GM21526 (cell line): ENCODE results near the gene NDUFA12.

Experiments
- ATAC-seq: cut with Tn5 transposase; IDR thresholded peaks from one replicate; pipeline ENCODE4 v1.9.1; 2021; ENCODE audit warnings: moderate library complexity; ENCODE audit not compliant: unreplicated experiment, low FRiP score

Gene NDUFA12

DNA sequence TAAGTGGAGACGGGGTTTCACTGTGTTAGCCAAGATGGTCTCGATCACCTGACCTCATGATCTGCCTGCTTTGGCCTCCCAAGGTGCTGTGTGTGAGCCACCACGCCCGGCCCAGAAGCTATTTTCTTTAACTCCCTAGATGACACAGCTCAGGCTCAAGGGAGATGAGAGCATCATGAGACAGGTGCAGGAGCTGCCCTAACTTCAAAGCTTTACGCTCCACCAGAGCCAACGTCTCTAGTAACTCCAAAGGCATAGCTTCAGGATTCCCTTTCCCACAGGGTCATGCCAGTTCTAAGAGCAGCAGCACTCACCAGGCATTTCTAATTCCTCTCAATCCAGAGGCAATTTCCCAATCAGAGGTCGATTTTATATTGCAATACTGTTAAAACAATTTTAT is 21.0 kb downstream of the NDUFA12 start:
- ATAC-seq, result no peak

DNA sequence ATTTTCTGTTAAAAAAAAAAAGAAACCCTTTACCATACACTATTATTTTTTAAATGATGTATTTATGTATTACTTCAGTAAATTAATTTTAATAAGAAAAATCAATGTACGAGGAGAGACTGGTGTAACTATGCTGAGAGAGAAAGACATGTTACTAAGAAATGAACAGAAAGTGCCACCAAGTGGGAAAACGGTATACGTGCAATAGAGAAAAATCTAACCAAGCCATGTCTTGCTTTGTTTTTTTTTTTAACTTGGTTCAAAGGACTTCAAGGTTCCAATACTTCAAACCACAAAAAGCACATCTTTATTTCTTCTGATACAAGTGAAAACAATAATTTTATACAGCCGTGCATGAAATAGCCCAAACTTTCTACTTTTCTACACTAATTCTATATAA is 22.9 kb downstream of the NDUFA12 start:
- no peak for ATAC-seq

DNA sequence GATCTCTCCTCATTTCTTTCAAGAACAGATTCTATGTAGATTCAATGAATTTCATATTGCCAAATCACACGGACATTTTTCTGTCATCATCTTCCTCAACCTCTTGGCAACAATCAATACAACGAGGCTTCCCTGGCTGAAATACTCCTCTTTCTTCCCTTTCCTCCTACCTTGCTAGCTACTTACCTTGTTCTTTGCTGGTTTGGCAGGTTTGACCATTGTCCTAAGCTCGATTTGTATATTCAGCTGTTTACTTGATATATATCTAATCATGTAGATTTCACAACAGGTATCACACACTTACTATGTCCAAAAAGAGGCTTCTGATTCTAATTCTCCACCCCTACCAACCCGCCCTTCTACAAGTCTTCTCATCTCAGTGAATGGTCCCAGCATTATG is 23.6 kb downstream of the NDUFA12 start:
- ATAC-seq, result no peak

DNA sequence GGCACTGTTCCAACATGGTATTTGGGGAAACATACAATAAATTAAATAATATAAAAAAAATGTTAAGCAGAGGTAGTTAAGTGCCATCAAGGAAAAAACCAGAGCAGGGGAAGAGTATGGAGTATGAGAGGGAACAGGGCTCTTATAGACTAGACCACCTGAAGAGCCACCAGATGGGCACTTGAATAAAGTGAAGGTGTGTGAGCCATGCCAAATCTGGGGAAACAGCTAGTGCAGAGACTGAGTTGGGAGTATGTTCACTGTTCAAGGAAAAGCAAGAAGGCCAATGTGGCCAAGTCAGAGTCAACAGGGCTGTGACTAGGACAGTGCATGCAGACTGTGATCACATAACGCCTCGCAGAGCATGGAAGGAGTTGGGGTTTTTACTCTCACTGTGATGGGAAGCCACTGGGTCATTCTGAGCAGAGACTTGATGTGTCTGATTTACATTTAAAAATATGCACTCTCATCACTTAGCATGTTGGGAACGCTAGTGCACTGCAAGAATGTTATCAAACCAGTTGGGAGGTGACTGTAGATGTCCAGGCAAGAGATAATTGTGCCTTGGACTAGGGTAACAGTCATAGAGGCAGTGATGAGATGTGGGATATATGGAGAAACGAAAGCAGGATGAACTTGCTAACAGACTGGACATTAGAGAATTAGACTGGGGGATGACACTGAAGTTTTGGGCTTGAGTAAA is 25.6 kb downstream of the NDUFA12 start:
- ATAC-seq, result no peak

DNA sequence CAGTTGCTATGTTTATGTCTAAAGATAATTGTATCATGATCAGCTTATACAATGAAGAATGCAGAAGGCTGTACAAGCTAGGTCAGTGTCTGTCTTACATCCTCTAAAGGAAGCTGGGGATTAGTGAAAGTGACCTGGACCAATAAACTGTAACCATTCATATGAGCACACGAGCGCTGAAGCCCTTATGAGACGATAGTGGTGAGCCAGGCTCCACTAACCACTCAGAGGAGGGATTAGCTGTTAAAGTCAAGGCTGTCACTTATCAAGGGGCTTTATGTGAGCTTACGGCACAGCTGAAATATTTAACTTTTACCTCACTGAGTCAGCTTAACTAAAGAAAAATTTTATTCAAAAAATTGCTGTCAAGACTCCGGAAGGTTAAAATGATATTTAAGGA is 30.3 kb downstream of the NDUFA12 start:
- no peak for ATAC-seq

DNA sequence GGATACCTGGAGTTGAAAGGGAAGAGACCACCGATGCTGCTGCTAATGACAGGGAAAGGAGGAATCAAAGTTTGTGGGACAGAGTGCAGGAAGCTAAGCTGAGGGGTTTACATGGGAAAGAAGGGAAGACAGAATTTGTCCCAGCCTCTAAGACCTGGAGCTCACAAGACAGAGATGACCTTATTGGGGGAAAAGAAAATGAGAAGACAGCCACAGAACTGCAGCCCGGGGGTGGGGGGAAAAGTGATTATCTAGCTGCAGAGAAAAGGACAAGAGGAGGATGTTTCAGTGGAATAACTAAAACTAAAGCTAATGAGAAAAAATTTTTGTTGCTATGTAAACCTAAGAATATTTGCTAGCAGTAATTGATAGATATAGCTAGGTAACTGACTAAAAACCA is 30.7 kb downstream of the NDUFA12 start:
- ATAC-seq, result no peak

DNA sequence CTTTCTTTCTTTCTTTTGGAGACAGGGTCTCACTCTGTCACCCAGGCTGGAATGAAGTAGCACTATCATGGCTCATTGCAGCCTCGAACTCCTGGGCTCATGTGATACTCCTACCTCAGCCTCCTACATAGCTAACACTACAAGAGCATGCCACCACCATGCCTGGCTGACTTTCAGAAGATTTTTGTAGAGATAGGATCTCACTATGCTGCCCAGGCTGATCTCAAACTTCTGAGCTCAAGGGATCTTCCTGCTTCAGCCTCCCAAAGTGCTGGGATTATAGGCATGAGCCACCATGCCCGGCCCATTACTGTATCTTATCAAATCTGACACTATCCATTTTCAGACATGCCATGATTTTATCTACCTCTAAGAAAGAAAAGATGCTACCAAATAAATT is 31.6 kb downstream of the NDUFA12 start:
- ATAC-seq, result no peak

DNA sequence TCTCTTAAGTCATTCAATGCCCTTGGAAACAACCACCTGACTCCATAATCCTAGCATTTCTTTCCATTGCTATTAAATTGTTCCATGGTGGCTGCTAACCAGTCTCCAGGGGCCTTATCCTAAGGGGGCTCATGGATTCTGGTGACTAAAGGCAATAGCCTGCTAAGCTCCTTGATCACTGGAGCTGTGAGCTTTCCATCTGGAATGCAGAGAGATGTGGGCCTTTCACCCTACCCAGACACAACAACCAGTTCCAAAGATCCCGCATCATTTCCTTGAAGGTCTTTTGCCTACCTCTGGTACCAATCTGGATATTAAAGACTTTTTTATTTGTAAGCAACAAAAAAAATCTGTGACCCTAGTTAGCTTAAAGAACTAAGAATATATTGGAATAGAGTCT is 32.9 kb downstream of the NDUFA12 start:
- ATAC-seq, result no peak

DNA sequence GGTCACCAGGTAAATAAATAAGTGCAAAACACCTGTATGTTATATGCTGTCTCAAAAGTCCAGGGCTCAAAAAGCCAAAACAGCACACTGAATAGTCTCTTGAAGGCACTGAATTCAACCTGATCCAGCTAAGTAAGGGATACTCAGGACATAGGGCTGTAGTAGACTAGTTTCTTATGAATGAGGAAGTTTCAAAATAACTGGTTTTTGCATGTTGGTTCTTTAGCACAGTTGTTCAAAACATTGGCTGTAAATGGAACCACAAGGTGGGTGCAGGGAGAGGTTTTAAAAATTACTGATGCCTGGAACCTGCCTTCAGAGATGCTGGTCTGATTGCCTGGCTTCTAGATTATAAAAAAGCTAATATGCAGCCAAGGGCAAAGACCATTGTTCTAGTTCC is 34.1 kb downstream of the NDUFA12 start:
- peak; percentile 65 for ATAC-seq

DNA sequence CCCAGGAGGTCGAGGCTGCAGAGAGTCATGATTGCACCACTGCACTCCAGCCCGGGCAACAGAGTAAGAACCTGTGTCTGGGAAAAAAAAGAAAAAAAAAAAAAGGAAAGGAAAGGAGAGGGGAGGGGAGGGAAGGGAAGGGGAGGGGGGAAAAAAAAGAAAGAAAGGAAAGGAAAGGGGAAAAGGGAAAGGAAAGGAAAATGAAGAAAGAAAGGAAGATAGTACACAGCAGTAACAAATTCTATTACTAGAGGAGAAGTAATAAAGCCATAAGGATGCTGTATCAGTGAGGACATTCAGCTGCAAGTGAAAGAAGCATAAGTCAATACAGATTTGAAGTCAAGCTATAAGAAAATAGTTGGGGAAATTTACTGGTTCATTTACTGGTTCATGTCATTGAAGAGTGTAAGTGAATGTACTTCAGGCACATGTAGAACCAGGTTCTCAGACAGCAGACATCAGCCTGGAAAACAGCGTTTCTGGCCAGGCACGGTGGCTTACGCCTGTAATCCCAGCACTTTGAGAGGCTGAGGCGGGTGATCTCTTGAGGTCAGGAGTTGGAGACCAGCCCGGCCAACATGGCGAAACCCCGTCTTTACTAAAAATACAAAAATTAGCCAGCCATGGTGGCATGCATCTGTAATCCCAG is 37.4 kb downstream of the NDUFA12 start:
- no peak for ATAC-seq

DNA sequence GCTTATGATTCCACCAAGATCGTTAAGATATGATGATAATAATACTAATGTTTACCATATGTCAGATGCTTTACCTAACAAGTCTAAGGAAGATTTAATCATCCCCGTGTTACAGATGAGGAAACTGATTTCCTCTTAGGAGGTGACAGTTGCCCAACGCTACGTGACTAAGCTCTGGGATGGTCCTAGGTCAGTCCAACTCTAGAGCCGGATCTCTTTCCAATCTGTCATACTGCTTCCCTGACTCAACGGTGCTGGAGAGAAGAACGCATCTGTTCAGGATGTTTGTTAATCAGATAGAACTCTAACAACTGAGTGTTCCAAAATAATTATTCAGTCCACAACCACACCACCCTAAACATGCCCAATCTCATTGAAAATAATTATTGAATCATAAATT is 39.8 kb downstream of the NDUFA12 start:
- no peak for ATAC-seq

DNA sequence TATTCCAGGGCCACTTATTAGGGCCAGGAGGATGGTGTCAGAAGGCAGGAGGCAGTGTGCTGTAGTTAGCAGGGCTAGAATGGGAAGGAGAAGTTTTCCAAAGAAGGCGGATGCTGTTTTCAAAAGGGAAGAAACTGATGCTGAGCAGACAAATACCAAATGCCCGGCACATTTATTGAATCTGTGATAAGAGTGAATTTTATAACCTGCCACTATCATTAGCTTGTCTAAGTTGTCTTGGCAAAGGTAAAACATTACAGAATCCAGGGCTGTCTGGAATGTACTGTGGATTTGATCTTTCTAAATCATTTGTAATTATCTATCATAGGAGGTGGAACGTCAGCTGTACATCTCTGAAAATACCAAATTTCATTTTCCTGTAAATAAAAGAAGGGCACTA is 40.8 kb downstream of the NDUFA12 start:
- no peak for ATAC-seq

DNA sequence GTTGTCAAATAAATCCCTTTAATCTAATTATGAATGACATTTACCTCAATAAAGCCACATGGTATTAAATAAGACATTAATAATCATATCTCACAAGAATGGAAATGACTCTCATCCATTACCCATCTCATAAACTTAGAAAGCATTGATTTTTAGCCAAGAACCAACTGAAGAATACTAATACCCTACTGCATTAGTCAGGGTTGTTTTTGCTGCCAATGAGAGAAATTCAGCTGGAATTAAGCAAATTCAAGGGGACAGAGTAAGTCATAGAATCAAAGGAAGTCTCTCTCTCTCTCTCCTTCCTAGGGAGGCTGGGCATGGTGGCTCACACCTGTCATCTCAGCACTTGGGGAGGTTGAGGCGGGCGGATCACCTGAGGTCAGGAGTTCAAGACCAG is 41.6 kb downstream of the NDUFA12 start:
- ATAC-seq, result no peak

DNA sequence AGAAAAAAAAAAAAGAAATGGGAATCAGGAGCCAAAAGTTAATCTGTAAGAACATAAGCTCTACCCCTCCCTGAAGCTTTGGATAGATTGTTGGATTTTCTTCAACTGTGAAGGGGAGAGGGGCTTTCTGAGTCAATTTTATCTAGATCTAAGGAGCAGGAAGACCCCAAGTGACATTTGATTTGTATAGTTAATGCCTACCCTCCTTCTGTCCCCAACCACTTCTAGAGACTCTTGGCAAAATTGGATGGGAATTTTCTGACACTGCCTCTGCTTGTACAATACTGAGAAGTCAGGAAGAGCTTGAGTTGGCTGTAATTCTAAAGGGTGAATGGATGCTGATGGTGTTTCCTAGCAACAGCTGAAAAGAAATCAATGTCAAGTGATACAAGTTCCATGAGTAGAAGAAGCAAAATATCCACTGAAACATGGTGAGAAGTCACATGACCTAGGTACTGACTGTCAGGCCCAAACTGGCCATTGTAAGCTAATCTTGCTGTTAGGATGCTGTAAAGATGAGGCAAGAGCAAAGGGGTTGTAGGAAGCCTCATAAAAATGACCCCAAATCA is 42.2 kb downstream of the NDUFA12 start:
- ATAC-seq, result no peak

DNA sequence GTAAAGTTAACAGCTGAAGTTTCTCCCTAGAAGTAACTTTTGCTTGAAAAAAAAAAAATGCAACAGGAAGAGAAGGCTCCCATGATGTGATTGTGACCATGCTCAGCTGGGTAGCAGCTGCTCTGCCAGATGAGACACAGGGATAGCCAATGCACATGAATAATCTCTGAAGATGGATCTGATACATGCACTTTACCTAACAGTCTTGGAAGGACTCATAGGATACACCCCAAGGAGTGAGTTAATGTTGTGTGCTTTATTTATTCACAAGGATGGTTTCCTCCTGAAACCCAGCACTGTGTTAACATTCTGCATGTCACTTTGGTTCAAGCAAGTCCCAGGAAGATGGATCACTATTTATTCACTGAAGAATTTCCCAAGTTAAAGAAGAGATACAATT is 46.5 kb downstream of the NDUFA12 start:
- no peak for ATAC-seq

DNA sequence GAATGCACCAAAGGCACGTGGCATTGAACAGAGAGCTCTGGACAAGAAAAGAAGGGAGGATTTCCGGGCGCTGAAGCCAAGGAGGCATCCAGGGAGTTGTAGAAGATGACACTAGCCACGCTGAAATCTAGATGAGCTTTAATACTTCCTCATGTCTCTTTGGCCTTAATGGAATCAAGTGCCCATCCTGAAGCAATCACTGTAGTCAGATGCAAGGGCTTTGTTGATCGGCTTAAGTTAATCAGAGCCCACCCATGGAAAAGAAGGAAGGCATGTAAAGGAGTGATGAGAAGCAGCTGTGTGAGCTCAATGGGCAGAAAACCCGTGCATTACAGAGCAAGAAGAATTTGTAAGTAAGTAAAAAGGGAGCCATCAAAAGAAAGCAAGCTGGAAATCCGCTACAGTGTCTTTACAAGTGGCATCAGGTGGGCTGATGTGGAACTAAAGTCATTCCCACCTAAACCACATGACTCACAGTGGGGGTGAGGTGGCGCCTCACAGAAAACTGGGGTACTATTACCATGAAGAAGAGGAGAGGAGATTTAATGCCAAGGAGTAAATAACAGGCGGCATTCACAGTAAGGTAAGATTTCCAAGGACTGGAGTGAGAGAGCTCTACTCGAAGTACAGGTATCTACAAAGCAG is 48.4 kb downstream of the NDUFA12 start:
- ATAC-seq, result no peak

DNA sequence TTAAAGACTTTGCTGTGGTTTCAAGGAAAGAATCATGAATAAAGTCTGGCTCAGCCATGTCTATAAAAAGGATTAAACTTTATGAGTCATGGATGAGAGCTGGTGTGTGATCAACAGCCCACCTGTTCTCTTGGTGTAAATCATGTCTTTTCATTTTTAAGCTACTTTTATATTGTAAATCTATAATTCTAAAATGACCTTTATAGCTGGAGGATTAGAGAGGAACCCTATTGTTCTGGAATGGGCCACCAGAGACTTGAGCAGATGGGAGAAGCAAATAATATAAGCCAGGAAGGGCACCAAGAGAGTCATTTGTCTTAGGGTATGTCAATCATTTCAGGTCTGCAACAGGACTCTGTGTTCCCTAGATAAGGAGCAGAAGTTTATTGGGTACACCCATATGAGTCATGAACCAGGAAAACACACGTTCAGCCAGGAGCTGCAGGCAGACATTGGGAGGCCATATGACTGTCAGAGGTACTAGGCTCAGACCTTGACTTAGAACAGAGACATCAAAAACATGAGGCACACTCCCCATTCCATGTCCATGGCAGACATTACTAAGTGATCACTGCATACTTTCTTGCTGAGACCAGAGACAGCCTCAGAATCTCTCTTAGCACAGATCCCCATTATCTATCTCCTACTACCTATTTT is 49.3 kb downstream of the NDUFA12 start:
- no peak for ATAC-seq

DNA sequence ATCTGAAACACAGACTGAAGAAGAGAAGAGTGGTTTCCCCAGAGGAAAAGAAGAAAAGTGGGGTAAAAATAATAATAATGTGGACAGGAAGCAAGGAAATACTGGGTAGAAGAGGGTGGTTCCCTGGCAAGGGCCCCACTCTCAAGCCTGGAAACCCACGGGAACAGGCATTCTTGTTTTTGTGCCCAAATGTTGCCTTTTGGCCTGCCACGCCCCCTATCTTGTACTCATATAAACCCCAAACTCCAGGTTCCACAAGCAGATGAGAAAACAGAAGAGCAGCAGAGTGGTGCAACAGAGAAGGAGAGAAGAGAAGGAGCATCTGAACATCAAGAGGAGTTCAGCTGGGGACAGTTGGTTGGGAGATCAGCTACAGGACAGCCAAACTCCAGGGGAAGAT is 51.2 kb downstream of the NDUFA12 start:
- no peak for ATAC-seq

DNA sequence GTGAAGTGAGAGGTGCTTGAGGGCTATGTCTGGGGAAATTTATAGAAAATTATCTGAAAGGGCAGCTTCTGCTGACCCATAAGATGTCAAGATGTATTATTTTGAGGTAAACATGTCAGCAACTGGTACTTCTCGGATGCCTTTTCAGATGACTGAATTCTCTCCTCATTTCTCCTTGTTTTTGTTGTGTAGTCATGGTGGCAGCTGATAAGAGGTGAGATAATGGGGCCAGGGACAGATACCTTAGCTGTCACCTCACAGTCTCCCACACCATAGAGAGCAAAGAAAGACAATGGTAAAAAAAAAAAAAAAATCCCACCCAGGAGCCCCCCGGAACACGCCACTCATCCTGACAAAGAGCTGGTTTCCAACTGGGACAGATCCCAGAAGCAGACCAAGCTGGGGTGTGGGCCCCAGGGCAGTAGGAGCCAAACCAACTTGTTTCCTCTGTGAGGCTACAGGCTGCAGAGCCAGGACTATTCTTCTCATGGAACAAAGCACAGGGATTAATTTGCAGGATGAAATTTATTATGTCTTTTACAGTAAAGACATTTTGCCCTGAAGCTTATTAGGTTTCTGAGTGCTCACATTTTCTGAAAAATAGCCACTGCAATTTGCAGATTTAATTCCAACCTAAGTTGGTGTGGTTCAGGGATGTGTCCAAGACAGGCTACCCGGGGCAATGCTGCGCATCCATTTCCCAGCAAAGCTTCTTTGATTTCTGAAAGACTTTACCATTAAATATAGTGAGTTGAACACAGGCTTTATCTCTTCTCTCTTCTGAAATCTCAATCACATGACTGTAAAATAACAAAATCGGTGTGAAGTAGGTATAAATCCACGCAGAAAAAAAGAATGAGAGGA is 52.2 kb downstream of the NDUFA12 start:
- no peak for ATAC-seq

DNA sequence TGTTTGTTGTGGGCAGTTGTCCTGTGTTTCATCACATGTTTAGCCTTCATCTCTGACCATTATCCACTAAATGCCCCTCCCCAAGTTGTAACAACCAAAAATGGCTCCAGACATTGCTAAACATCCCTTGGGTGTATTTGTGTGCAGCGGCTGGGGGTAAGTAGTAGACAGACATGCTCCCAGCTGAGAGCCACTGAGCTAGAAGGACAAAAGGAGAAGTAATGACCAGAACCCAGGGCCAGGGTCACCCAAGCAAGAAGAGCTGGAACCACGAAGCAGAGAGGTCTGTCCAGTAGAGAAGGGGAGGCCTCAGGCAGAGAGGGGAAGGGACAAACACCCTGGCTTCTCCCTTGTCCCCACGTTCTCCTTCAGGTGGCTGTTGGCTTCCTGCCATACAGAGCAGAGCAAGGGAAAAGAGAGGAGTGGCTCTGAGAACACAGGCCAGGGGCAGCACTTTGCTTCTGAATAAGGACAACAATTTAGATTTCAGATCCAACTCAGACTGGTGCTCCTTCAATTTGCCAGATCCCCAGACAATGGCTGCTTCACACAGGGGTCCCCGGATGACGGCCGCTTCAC is 55.2 kb downstream of the NDUFA12 start:
- ATAC-seq, result no peak
